SH-SY5Y (cell line): Measurements from ENCODE around the gene VAC14.

Source experiments
- GATA2 ChIP-seq: IDR thresholded peaks from 2 replicates; pipeline ENCODE4 v1.6.1; 2011; ENCODE audit warnings: mild to moderate bottlenecking, low read depth, low read length
- GATA3 ChIP-seq: IDR thresholded peaks from 2 replicates; pipeline ENCODE4 v1.6.1; 2011; ENCODE audit warnings: low read depth, mild to moderate bottlenecking, low read length, moderate library complexity

DNA sequence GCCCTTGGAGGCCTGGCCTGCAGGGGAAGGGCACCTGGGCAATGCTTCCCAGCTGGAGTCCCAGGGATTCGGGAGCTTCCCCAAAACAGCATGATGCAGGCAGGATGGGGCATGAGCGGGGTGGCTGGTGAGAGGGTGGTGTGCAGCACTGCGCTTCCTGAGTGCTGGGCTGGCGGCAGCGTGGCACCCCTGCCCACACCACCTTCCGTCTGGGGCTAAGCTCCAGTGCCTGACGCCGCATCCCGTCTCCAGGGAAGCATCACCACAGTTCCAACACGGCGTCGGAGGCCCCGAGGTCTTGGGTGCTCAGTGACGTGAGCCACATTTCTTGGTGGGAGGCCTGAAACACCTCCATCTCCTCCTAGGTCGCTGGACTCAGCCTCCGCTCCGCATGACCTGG is 101.3 kb downstream of the VAC14 start:
- TF ChIP-seq GATA2 (no peak), GATA3 (no peak)
